GM12892 (cell line): ENCODE data around the gene WDFY2.

ENCODE experiments used
- POLR2A ChIP-seq: IDR thresholded peaks from 2 replicates; pipeline ENCODE4 v1.6.1; 2011; ENCODE audit warnings: low read depth, low read length, control low read depth
- POLR2AphosphoS5 ChIP-seq: IDR thresholded peaks from 2 replicates; pipeline ENCODE4 v1.6.1; 2011; ENCODE audit warnings: low read depth, low read length, control low read depth
- TAF1 ChIP-seq: IDR thresholded peaks from 2 replicates; pipeline ENCODE4 v1.6.1; 2011; ENCODE audit warnings: low read depth, mild to moderate bottlenecking, control low read depth, low read length, borderline replicate concordance

DNA sequence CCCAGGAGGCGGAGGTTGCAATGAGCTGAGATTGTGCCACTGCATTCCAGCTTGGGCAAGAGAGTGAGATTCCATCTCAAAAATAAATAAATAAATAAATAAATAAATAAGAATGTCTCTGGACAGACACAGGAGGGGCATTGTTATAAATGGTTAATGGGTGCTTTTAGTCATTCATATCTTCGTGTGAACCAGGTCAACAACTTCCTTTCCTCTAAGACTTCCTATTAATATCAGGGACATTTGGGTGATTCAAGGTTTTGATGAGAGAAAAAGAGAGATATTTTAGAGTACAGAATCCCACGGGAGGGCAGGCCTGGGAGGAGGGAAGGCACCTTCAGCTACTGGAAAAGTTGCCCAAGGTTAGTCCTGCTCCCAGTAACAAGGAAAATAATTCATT lies 195.8 kb downstream of the WDFY2 start:
- TF ChIP-seq POLR2A (no peak), TAF1 (no peak), POLR2AphosphoS5 (no peak)
